ENCODE results near the gene SLC27A2. TPM values are rescaled to one million over a fixed set of nuclear protein-coding genes. Genes with fewer than 3 reads are reported as not detected.
"Not testable (repeated sequence)": the region's sequence is repeated elsewhere in the genome, so short reads cannot be mapped to it uniquely, and the experiment has no call there.

The SLC27A2 gene
- total RNA-seq, 1 experiment from 2014 or later: 7.0 TPM

DNA sequence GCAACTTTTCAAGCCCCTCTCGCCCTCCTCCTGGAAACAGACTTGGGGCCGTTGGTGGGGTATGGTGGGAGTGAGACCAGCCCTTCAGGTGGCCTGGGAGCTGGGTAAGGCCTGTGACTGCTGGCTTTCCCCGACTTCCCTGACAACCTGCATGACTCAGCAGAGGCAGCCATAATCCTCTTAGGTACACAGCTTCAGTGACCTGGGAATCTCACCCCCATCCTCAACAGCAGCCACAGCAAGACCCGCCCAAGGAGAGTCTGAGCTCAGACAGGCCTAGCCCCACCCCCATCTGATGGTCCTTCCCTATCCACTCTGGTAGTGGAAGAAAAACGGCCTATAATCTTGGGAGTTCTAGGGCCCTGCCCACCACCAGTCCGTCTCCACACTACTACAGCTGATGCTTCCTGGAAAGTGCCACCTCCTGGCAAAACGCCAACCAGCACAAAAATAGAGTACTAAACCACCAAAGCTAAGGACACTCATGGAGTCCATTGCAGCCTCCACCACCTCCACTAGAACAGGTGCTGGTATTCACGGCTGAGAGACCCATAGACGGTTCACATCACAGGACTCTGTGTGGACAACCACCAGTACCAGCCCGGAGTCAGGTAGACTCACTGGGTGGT is 13.1 kb upstream of the SLC27A2 start:
- Histone ChIP-seq H3K27ac (ENCODE audit: insufficient read length, low read depth, low read length) (no peak overlapping the region), H4K20me1 (ENCODE audit: control insufficient read depth, insufficient read depth, insufficient read length) (no peaks in the 10 kb centered on the region), H3K9me3 (ENCODE audit: control insufficient read depth, low read depth, low read length) (no peaks in the 10 kb centered on the region), H2BK5ac (ENCODE audit: insufficient read length, low read length) (no peak overlapping the region), H3K27me3 (ENCODE audit: insufficient read depth, low read length) (no peaks in the 10 kb centered on the region), H3K4ac (ENCODE audit: low read depth, low read length) (no peak overlapping the region), H3K9ac (ENCODE audit: extremely low read depth, insufficient read length, low read length) (no peak overlapping the region), H4K5ac (ENCODE audit: insufficient read length, low read depth, low read length) (no peak overlapping the region), H3K18ac (ENCODE audit: insufficient read length, low read depth, low read length) (no peak overlapping the region), H3K23me2 (ENCODE audit: insufficient read length, low read depth, low read length, poor library complexity, severe bottlenecking) (no peaks in the 10 kb centered on the region), H3K56ac (ENCODE audit: insufficient read length, low read depth, low read length) (no peak overlapping the region), H3K4me1 (ENCODE audit: insufficient read depth, low read length) (no peaks in the 10 kb centered on the region; the same call in 1 of the 2 replicates), H4K8ac (replicated peaks; ENCODE audit: insufficient read length, low read depth, low read length) (no peak overlapping the region), H2BK20ac (ENCODE audit: low read depth, low read length, poor library complexity, severe bottlenecking) (no peak overlapping the region), H3K23ac (ENCODE audit: insufficient read length, low read depth, low read length) (no peak overlapping the region), H2BK12ac (ENCODE audit: insufficient read length, low read depth, low read length) (no peak overlapping the region), H2AFZ (ENCODE audit: low read length) (no peak overlapping the region), H3T11ph (ENCODE audit: low read length) (no peak overlapping the region), H4K91ac (ENCODE audit: insufficient read length, low read depth, low read length) (no peak overlapping the region), H2BK15ac (ENCODE audit: low read depth, low read length) (no peak overlapping the region), H3K14ac (ENCODE audit: insufficient read depth, low read length) (no peak overlapping the region; the same call in 1 of the 2 replicates), H3K4me2 (ENCODE audit: insufficient read depth, insufficient read length, low read length) (no peak overlapping the region), H3K79me1 (ENCODE audit: insufficient read depth, low read depth, low read length, poor library complexity, severe bottlenecking) (no peaks in the 10 kb centered on the region), H2BK120ac (ENCODE audit: low read depth, low read length, poor library complexity, severe bottlenecking) (no peak overlapping the region), H2AK5ac (ENCODE audit: insufficient read length, low read length) (no peak overlapping the region), H3K79me2 (ENCODE audit: insufficient read depth, low read length) (no peaks in the 10 kb centered on the region)
- TF ChIP-seq, protein P1, sequence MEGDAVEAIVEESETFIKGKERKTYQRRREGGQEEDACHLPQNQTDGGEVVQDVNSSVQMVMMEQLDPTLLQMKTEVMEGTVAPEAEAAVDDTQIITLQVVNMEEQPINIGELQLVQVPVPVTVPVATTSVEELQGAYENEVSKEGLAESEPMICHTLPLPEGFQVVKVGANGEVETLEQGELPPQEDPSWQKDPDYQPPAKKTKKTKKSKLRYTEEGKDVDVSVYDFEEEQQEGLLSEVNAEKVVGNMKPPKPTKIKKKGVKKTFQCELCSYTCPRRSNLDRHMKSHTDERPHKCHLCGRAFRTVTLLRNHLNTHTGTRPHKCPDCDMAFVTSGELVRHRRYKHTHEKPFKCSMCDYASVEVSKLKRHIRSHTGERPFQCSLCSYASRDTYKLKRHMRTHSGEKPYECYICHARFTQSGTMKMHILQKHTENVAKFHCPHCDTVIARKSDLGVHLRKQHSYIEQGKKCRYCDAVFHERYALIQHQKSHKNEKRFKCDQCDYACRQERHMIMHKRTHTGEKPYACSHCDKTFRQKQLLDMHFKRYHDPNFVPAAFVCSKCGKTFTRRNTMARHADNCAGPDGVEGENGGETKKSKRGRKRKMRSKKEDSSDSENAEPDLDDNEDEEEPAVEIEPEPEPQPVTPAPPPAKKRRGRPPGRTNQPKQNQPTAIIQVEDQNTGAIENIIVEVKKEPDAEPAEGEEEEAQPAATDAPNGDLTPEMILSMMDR (conservative IDR thresholded peaks at IDR 0.05): no peak
- Mint-ChIP-seq H3K36me3 (ENCODE audit: insufficient read depth in 1 of 3, low read depth in 3 of 3) (peaks cover 8 to 27% (median 14%) of the 10 kb centered on the region in 3 experiments), H3K27me3 (ENCODE audit: low read depth) (peaks cover 8% of the 10 kb centered on the region; the same call in 1 of the 2 replicates), H3K4me3 (no peak overlapping the region), H3K27ac (no peak overlapping the region), H3K9me3 (peaks cover 24 to 26% of the 10 kb centered on the region in 2 experiments), H3K4me1 (peaks cover 7 to 13% of the 10 kb centered on the region in 2 experiments; a peak in 3 of 4 replicates)
- WGBS (ENCODE audit: extremely low coverage, insufficient read length, low lambda C conversion rate): no CpG with 5 or more reads among the region's 10 CpGs
- no peak for DNase-seq

DNA sequence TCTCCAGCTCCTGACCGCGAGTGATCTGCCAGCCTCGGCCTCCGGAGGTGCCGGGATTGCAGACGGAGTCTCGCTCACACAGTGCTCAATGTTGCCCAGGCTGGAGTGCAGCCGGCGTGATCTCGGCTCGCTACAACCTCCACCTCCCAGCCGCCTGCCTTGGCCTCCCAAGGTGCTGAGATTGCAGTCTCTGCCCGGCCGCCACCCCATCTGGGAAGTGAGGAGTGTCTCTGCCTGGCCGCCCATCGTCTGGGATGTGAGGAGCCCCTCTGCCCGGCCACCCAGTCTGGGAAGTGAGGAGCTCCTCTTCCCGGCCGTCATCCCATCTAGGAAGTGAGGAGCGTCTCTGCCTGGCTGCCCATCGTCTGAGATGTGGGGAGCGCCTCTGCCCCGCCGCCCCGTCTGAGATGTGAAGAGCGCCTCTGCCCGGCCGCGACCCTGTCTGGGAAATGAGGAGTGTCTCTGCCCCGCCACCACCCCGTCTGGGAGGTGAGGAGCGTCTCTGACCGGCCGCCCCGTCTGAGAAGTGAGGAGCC is 9.6 kb upstream of the SLC27A2 start:
- not testable (repeated sequence) for H4K5ac ChIP-seq (ENCODE audit: insufficient read length, low read depth, low read length); H3K79me2 ChIP-seq (ENCODE audit: insufficient read depth, low read length); H4K91ac ChIP-seq (ENCODE audit: insufficient read length, low read depth, low read length); H2AK5ac ChIP-seq (ENCODE audit: insufficient read length, low read length); H2BK12ac ChIP-seq (ENCODE audit: insufficient read length, low read depth, low read length); H3K18ac ChIP-seq (ENCODE audit: insufficient read length, low read depth, low read length); H3K79me1 ChIP-seq (ENCODE audit: insufficient read depth, low read depth, low read length, poor library complexity, severe bottlenecking); H3K23ac ChIP-seq (ENCODE audit: insufficient read length, low read depth, low read length); H3K27ac ChIP-seq (ENCODE audit: insufficient read length, low read depth, low read length); H2BK15ac ChIP-seq (ENCODE audit: low read depth, low read length); H2AFZ ChIP-seq (ENCODE audit: low read length); H4K8ac ChIP-seq (replicated peaks; ENCODE audit: insufficient read length, low read depth, low read length); H3K4me2 ChIP-seq (ENCODE audit: insufficient read depth, insufficient read length, low read length); H3K4me3 Mint-ChIP-seq; H3K9ac ChIP-seq (ENCODE audit: extremely low read depth, insufficient read length, low read length); H2BK20ac ChIP-seq (ENCODE audit: low read depth, low read length, poor library complexity, severe bottlenecking); H3K27ac Mint-ChIP-seq; H3K14ac ChIP-seq (ENCODE audit: insufficient read depth, low read length); H3K56ac ChIP-seq (ENCODE audit: insufficient read length, low read depth, low read length); H3K9me3 ChIP-seq (ENCODE audit: control insufficient read depth, low read depth, low read length); H3K27me3 ChIP-seq (ENCODE audit: insufficient read depth, low read length); H2BK5ac ChIP-seq (ENCODE audit: insufficient read length, low read length); DNase-seq; H4K20me1 ChIP-seq (ENCODE audit: control insufficient read depth, insufficient read depth, insufficient read length); H2BK120ac ChIP-seq (ENCODE audit: low read depth, low read length, poor library complexity, severe bottlenecking); H3K23me2 ChIP-seq (ENCODE audit: insufficient read length, low read depth, low read length, poor library complexity, severe bottlenecking); H3T11ph ChIP-seq (ENCODE audit: low read length); H3K4me1 ChIP-seq (ENCODE audit: insufficient read depth, low read length); H3K4ac ChIP-seq (ENCODE audit: low read depth, low read length)
- peaks cover 11% of the 10 kb centered on the region; the same call in 1 of the 2 replicates for H3K27me3 Mint-ChIP-seq (ENCODE audit: low read depth)
- H3K9me3 Mint-ChIP-seq: peaks cover 26 to 28% of the 10 kb centered on the region in 2 experiments
- H3K36me3 Mint-ChIP-seq (ENCODE audit: insufficient read depth in 1 of 3, low read depth in 3 of 3): peaks cover 8 to 27% (median 14%) of the 10 kb centered on the region in 3 experiments
- WGBS (ENCODE audit: extremely low coverage, insufficient read length, low lambda C conversion rate): no CpG with 5 or more reads among the region's 35 CpGs
- peaks cover 7 to 13% of the 10 kb centered on the region in 2 experiments; a peak in 3 of 4 replicates for H3K4me1 Mint-ChIP-seq

Measured in H9 (cell line).